ENCODE measurements around the gene PIK3IP1.
"Not testable (repeated sequence)": the region's sequence is repeated elsewhere in the genome, so short reads cannot be mapped to it uniquely, and the experiment has no call there.

The PIK3IP1 gene

GRCh38 chr22:31292236-31292989 lies at the start of gene PIK3IP1:
PIK3IP1 (minus strand) TSS chr22:31292488; CDS start chr22:31292344, 144 bp downstream.
- peak; percentile 26 to 33 for ATAC-seq

- no peak for ATAC-seq
Measured at GRCh38 chr22:31341386-31342088, 49.2 kb upstream of the PIK3IP1 start.

GRCh38 chr22:31340765-31341247 lies 48.5 kb upstream of the PIK3IP1 start:
- no peak for ATAC-seq

- no peak for ATAC-seq
Measured at GRCh38 chr22:31340360-31340759, 48.1 kb upstream of the PIK3IP1 start.

GRCh38 chr22:31339148-31339832 lies 47.0 kb upstream of the PIK3IP1 start:
- no peak for ATAC-seq

- ATAC-seq: peak; percentile 71 to 80
Measured at GRCh38 chr22:31337178-31337577, 44.9 kb upstream of the PIK3IP1 start.

GRCh38 chr22:31334329-31334728 lies 42.0 kb upstream of the PIK3IP1 start:
- ATAC-seq: no peak

GRCh38 chr22:31333641-31334040 lies 41.4 kb upstream of the PIK3IP1 start:
- no peak for ATAC-seq

- no peak for ATAC-seq
Measured at GRCh38 chr22:31332886-31333285, 40.6 kb upstream of the PIK3IP1 start.

GRCh38 chr22:31332010-31332409 lies 39.7 kb upstream of the PIK3IP1 start:
- no peak for ATAC-seq

- ATAC-seq: peak; percentile 99 to 100
Measured at GRCh38 chr22:31329453-31330215, 37.3 kb upstream of the PIK3IP1 start.

- ATAC-seq: no peak
Measured at GRCh38 chr22:31329029-31329428, 36.7 kb upstream of the PIK3IP1 start.

GRCh38 chr22:31328544-31328960 lies 36.3 kb upstream of the PIK3IP1 start:
- ATAC-seq: no peak

- no peak for ATAC-seq
Measured at GRCh38 chr22:31327806-31328543, 35.7 kb upstream of the PIK3IP1 start.

- ATAC-seq: no peak
Measured at GRCh38 chr22:31326877-31327276, 34.6 kb upstream of the PIK3IP1 start.

GRCh38 chr22:31323578-31324550 lies 31.6 kb upstream of the PIK3IP1 start:
- ATAC-seq: peak; percentile 27 to 58

GRCh38 chr22:31321421-31321820 lies 29.1 kb upstream of the PIK3IP1 start:
- no peak for ATAC-seq

- not testable (repeated sequence) for ATAC-seq
Measured at GRCh38 chr22:31314220-31314619, 21.9 kb upstream of the PIK3IP1 start.

GRCh38 chr22:31313366-31314147 lies 21.3 kb upstream of the PIK3IP1 start:
- peak in 1 of 2 donors; percentile 44 for ATAC-seq

GRCh38 chr22:31308181-31308580 lies 15.9 kb upstream of the PIK3IP1 start:
- peak in 1 of 2 donors; percentile 22 for ATAC-seq
